Measurements from ENCODE around the gene C6orf89.
"Not testable (repeated sequence)": the region's sequence is repeated elsewhere in the genome, so short reads cannot be mapped to it uniquely, and the experiment has no call there.

The C6orf89 gene

GRCh38 chr6:36888654-36889481, 3.1 kb downstream of the C6orf89 start:
- DNase-seq = no peak

- no peak for DNase-seq
Measured at GRCh38 chr6:36890112-36890663, 4.4 kb downstream of the C6orf89 start.

GRCh38 chr6:36891153-36891552, 5.4 kb downstream of the C6orf89 start:
- DNase-seq = not testable (repeated sequence)

GRCh38 chr6:36893976-36894932, 8.5 kb downstream of the C6orf89 start:
- DNase-seq = no peak

GRCh38 chr6:36897609-36898008, 11.9 kb downstream of the C6orf89 start:
- no peak for DNase-seq

- no peak for DNase-seq
Measured at GRCh38 chr6:36904114-36904513, 18.4 kb downstream of the C6orf89 start.

- no peak for DNase-seq
Measured at GRCh38 chr6:36904851-36905393, 19.2 kb downstream of the C6orf89 start.

GRCh38 chr6:36906539-36907325, 21.0 kb downstream of the C6orf89 start:
- peak; percentile 85 to 96 for DNase-seq

GRCh38 chr6:36907781-36908180, 22.0 kb downstream of the C6orf89 start:
- peak in 1 of 2 experiments; percentile 70 for DNase-seq

GRCh38 chr6:36908747-36909146, 23.0 kb downstream of the C6orf89 start:
- no peak for DNase-seq

- no peak for DNase-seq
Measured at GRCh38 chr6:36912030-36912454, 26.3 kb downstream of the C6orf89 start.

GRCh38 chr6:36912586-36912985, 26.8 kb downstream of the C6orf89 start:
- DNase-seq = no peak

GRCh38 chr6:36913082-36913481, 27.3 kb downstream of the C6orf89 start:
- no peak for DNase-seq

- no peak for DNase-seq
Measured at GRCh38 chr6:36914227-36914794, 28.6 kb downstream of the C6orf89 start.

- no peak for DNase-seq
Measured at GRCh38 chr6:36915599-36915998, 29.8 kb downstream of the C6orf89 start.

- DNase-seq = no peak
Measured at GRCh38 chr6:36916126-36916525, 30.4 kb downstream of the C6orf89 start.

- DNase-seq = no peak
Measured at GRCh38 chr6:36917541-36918193, 31.9 kb downstream of the C6orf89 start.

- DNase-seq = no peak
Measured at GRCh38 chr6:36920049-36920448, 34.3 kb downstream of the C6orf89 start.

- DNase-seq = no peak
Measured at GRCh38 chr6:36920546-36920945, 34.8 kb downstream of the C6orf89 start.

GRCh38 chr6:36924131-36924530, 38.4 kb downstream of the C6orf89 start:
- DNase-seq = no peak

- DNase-seq = no peak
Measured at GRCh38 chr6:36924778-36925374, 39.1 kb downstream of the C6orf89 start.
